B cell (primary cell): ENCODE results near the gene MRAS. TPM values are rescaled to one million over a fixed set of nuclear protein-coding genes. Genes with fewer than 3 reads are reported as not detected.

Experiments
- ATAC-seq: fragments of 200-7000 bp; cut with Tn5 transposase; one replicate; pipeline ENCODE4 v1.10.0; 2021; ENCODE audit warnings: low read depth, mild to moderate bottlenecking, moderate number of reproducible peaks, moderate library complexity
- CTCF ChIA-PET: fragments of 350-600 bp; sonication (Branson Sonifier 250); formaldehyde crosslinking; loops from one replicate; lab custom pipeline; 2021; ENCODE audit warnings: antibody characterized with exemption, inconsistent platforms; lab: Charles Lee
- POLR2A ChIA-PET: fragments of 350-600 bp; sonication (Branson Sonifier 250); formaldehyde crosslinking; loops from one replicate; lab custom pipeline; 2021; ENCODE audit warnings: antibody characterized with exemption; lab: Charles Lee
- DNase-seq: peaks from one replicate; pipeline ENCODE4 v3.0.0; 2013
- H2AFZ ChIP-seq: 2 replicates; pipeline ENCODE4 v1.6.1; 2012; ENCODE audit warnings: mild to moderate bottlenecking, low read depth, low read length; ENCODE audit not compliant: insufficient read depth, poor library complexity, severe bottlenecking
- H3K27ac ChIP-seq, 2 donors: 1 replicate in 1 of 2; 2 replicates in 1 of 2; pipeline ENCODE4 v1.5.1; 2012 to 2013; ENCODE audit warnings: low read length in 2 of 2, mild to moderate bottlenecking in 2 of 2, moderate library complexity in 1 of 2
- H3K27me3 ChIP-seq, 4 experiments: fragments of 200-600 bp in 1 of 4; sonication (generic) in 1 of 4; replicated peaks in 1 of 4; 1 replicate in 2 of 4; 2 replicates in 2 of 4; pipeline versions ENCODE4 v1.6.1 to v1.7.0; 2013 to 2016; ENCODE audit warnings: low read length in 3 of 4, mild to moderate bottlenecking in 2 of 4, mixed read lengths in 1 of 4, moderate library complexity in 1 of 4; ENCODE audit not compliant: insufficient read depth in 4 of 4, control insufficient read depth in 3 of 4; ENCODE audit errors: control extremely low read depth in 1 of 4
- H3K36me3 ChIP-seq, 2 experiments: replicated peaks in 1 of 2; 1 replicate in 1 of 2; 2 replicates in 1 of 2; pipeline versions ENCODE4 v1.6.1 to v1.7.1; 2013; ENCODE audit warnings: low read length in 1 of 2; ENCODE audit not compliant: insufficient read depth in 2 of 2, control insufficient read depth in 1 of 2; ENCODE audit errors: control extremely low read depth in 1 of 2, extremely low read depth in 1 of 2
- H3K4me1 ChIP-seq, 2 donors: fragments of 200-600 bp in 1 of 2; sonication (generic) in 1 of 2; 1 replicate in 1 of 2; 2 replicates in 1 of 2; pipeline versions ENCODE4 v1.5.1 to v1.6.1; 2013 to 2017; ENCODE audit warnings: low read length in 2 of 2; ENCODE audit not compliant: control insufficient read depth in 2 of 2, insufficient read depth in 2 of 2
- H3K4me2 ChIP-seq: replicated peaks from 2 replicates; pipeline ENCODE3; 2012; ENCODE audit warnings: mild to moderate bottlenecking, low read depth, low read length; ENCODE audit not compliant: poor library complexity, severe bottlenecking
- H3K4me3 ChIP-seq, 5 experiments: fragments of 200-600 bp in 1 of 5; sonication (generic) in 1 of 5; 1 replicate in 3 of 5; 2 replicates in 2 of 5; pipeline versions ENCODE4 v1.5.1 to v1.7.0; 2011 to 2016; ENCODE audit warnings: low read length in 4 of 5, mild to moderate bottlenecking in 4 of 5, low read depth in 2 of 5, control low read depth in 1 of 5, moderate library complexity in 1 of 5; ENCODE audit not compliant: insufficient read depth in 1 of 5; ENCODE audit errors: control extremely low read depth in 1 of 5, extremely low read depth in 1 of 5
- H3K79me2 ChIP-seq: fragments of 200-600 bp; sonication (generic); one replicate; pipeline ENCODE4 v1.6.0; 2016; ENCODE audit warnings: low read length; ENCODE audit not compliant: control insufficient read depth, insufficient read depth
- H3K9ac ChIP-seq: fragments of 200-600 bp; sonication (generic); 2 replicates; pipeline ENCODE4 v1.6.1; 2017; ENCODE audit warnings: mild to moderate bottlenecking, low read length, moderate library complexity
- H3K9me3 ChIP-seq, 3 donors: one replicate each; pipeline versions ENCODE4 v1.6.1 to v1.7.1; 2013; ENCODE audit warnings: low read length in 2 of 3; ENCODE audit not compliant: control insufficient read depth in 2 of 3, insufficient read depth in 1 of 3; ENCODE audit errors: control extremely low read depth in 1 of 3
- H4K20me1 ChIP-seq: 2 replicates; pipeline ENCODE4 v1.6.0; 2012; ENCODE audit warnings: mild to moderate bottlenecking, low read length; ENCODE audit not compliant: insufficient read depth, control insufficient read depth, poor library complexity, severe bottlenecking
- H3K27ac Mint-ChIP-seq: one replicate; pipeline ENCODE4 v1.8.0; 2021; ENCODE audit warnings: mixed read lengths
- H3K27me3 Mint-ChIP-seq: one replicate; pipeline ENCODE4 v1.8.0; 2021; ENCODE audit warnings: mixed read lengths
- H3K4me1 Mint-ChIP-seq: one replicate; pipeline ENCODE4 v1.8.0; 2021; ENCODE audit warnings: mixed read lengths
- H3K4me3 Mint-ChIP-seq: one replicate; pipeline ENCODE4 v1.8.0; 2021; ENCODE audit warnings: mixed read lengths
- H3K9me3 Mint-ChIP-seq: one replicate; pipeline ENCODE4 v1.8.0; 2022; ENCODE audit warnings: mixed read lengths; ENCODE audit not compliant: insufficient read depth
- EZH2 ChIP-seq: IDR thresholded peaks from 2 replicates; pipeline ENCODE4 v1.6.1; 2012; ENCODE audit warnings: borderline replicate concordance, low read depth, mild to moderate bottlenecking, moderate library complexity, low read length; ENCODE audit not compliant: insufficient read depth, poor library complexity, severe bottlenecking
- WGBS: methylation state at CpG from one replicate; pipeline ENCODE4 v1.1.5; 2013; ENCODE audit warnings: missing lambda C conversion rate; ENCODE audit not compliant: insufficient coverage; 5-methylcytosine and 5-hydroxymethylcytosine counted together
- intact Hi-C: fragments of 100-400 bp; cut with micrococcal nuclease; formaldehyde crosslinking; loops from one replicate; pipeline ENCODE4 v1.10.0; 2022
- polyA plus RNA-seq: library from polyadenylated mRNA; depleted of rRNA; stranded (reverse); fragments of >200 nt; gene quantifications from 2 replicates; pipeline ENCODE4 v1.2.3, GENCODE V29; 2012
- total RNA-seq, 2 donors: library from RNA; stranded (reverse); fragments of 120-200 nt in 1 of 2; gene quantifications; 1 replicate in 1 of 2; 2 replicates in 1 of 2; pipeline versions ENCODE4 v1.2.3 to v1.2.4, GENCODE V29; 2013 to 2022
- TF ChIP-seq, protein P1 (sequence below): fragments of 200-600 bp; IDR thresholded peaks from one replicate; pipeline ENCODE4 v1.8.0; 2022; ENCODE audit warnings: antibody characterized with exemption, mild to moderate bottlenecking

MRAS gene
- total and polyA plus RNA-seq, 2 donors (not counting 1 experiment from before 2014, with no cell fraction given) = 0.03 to 0.22 TPM

GRCh38 chr3:138437281-138437680, 88.9 kb downstream of the MRAS start:
- CTCF ChIA-PET = no interaction called here
- H3K27ac Mint-ChIP-seq = no peak overlapping the region

DNA sequence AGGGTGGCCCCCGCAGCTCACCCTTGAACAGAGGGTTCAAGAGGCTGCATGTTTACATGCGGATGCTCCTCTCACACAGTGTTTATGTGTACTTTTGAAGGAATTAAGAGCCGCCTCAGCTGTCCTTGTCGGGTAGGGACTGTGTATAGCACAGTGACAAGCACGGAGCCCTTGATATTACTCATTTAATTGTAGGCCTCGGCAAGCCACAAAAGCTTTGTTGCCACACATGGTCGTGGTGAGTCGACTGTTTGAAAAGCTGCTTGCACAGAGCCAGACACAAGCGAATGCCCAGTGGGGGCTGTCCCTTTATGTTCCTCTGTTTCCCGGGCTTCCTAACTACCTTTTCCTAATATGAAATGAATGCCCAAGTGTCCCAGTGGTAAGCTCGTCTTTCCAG, 90.5 kb downstream of the MRAS start:
- no peaks in the 10 kb centered on the region for H3K36me3 ChIP-seq
- Mint-ChIP-seq H3K4me3 (no peak overlapping the region), H3K4me1 (peaks cover 9% of the 10 kb centered on the region), H3K9me3 (no peaks in the 10 kb centered on the region), H3K27ac (no peak overlapping the region), H3K27me3 (peaks cover 41% of the 10 kb centered on the region)
- intact Hi-C loops = no loop called here
- H3K79me2 ChIP-seq = no peaks in the 10 kb centered on the region
- peaks cover 0 to 8% (median 0%) of the 10 kb centered on the region in 3 donors for H3K9me3 ChIP-seq
- no peak overlapping the region for H3K4me3 ChIP-seq
- H3K27ac ChIP-seq = no peak overlapping the region
- TF ChIP-seq EZH2 = no peak
- TF ChIP-seq, protein P1, sequence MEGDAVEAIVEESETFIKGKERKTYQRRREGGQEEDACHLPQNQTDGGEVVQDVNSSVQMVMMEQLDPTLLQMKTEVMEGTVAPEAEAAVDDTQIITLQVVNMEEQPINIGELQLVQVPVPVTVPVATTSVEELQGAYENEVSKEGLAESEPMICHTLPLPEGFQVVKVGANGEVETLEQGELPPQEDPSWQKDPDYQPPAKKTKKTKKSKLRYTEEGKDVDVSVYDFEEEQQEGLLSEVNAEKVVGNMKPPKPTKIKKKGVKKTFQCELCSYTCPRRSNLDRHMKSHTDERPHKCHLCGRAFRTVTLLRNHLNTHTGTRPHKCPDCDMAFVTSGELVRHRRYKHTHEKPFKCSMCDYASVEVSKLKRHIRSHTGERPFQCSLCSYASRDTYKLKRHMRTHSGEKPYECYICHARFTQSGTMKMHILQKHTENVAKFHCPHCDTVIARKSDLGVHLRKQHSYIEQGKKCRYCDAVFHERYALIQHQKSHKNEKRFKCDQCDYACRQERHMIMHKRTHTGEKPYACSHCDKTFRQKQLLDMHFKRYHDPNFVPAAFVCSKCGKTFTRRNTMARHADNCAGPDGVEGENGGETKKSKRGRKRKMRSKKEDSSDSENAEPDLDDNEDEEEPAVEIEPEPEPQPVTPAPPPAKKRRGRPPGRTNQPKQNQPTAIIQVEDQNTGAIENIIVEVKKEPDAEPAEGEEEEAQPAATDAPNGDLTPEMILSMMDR = no peak
- DNase-seq = no peak
- H4K20me1 ChIP-seq = no peaks in the 10 kb centered on the region
- H2AFZ ChIP-seq = no peak overlapping the region
- ChIA-PET CTCF (no interaction called here), POLR2A (no interaction called here)
- H3K27me3 ChIP-seq = peaks cover 0 to 25% (median 11%) of the 10 kb centered on the region in 4 experiments
- WGBS = 95% methylated on average over 10 of the region's 11 CpGs
- no peak overlapping the region for H3K4me2 ChIP-seq
- peaks cover 10 to 15% of the 10 kb centered on the region in 2 donors for H3K4me1 ChIP-seq
- no peak for ATAC-seq
- no peak overlapping the region for H3K9ac ChIP-seq

More at GRCh38 chr3:138437281-138437680, 88.9 kb downstream of the MRAS start:
- Histone ChIP-seq H4K20me1 (no peaks in the 10 kb centered on the region), H3K4me1 (peaks cover 13 to 16% of the 10 kb centered on the region in 2 donors), H3K27ac (no peak overlapping the region), H3K79me2 (no peaks in the 10 kb centered on the region), H2AFZ (no peak overlapping the region), H3K4me3 (no peak overlapping the region), H3K9ac (no peak overlapping the region), H3K36me3 (no peaks in the 10 kb centered on the region), H3K9me3 (peaks cover 0 to 10% (median 0%) of the 10 kb centered on the region in 3 donors), H3K4me2 (no peak overlapping the region), H3K27me3 (peaks cover 0 to 40% (median 20%) of the 10 kb centered on the region in 4 experiments)
- peaks cover 15% of the 10 kb centered on the region for H3K4me1 Mint-ChIP-seq
- POLR2A ChIA-PET = no interaction called here
- H3K4me3 Mint-ChIP-seq = no peak overlapping the region
- WGBS = 91% methylated on average over 6 of the region's 6 CpGs
- ATAC-seq (no peak), DNase-seq (no peak)
- TF ChIP-seq, protein P1 = no peak
- no peak for TF ChIP-seq EZH2
- intact Hi-C loops = no loop called here
- no peaks in the 10 kb centered on the region for H3K9me3 Mint-ChIP-seq
- H3K27me3 Mint-ChIP-seq = peaks cover 48% of the 10 kb centered on the region
